Measurements from ENCODE around the gene TADA3. TPM values are rescaled to one million over a fixed set of nuclear protein-coding genes. Genes with fewer than 3 reads are reported as not detected.

TADA3 gene
- total RNA-seq, 1 donor from 2014 or later, result 69.6 TPM

- no peaks in the 10 kb centered on the region for H3K9me3 Mint-ChIP-seq (ENCODE audit: low read depth)
- no peak for TF ChIP-seq CTCF (IDR thresholded peaks at IDR 0.05)
- no peak overlapping the region for H3K27ac Mint-ChIP-seq (ENCODE audit: unreplicated experiment)
- no peaks in the 10 kb centered on the region for H3K27me3 Mint-ChIP-seq (ENCODE audit: low read depth)
- peaks cover 29% of the 10 kb centered on the region for H3K4me1 Mint-ChIP-seq (ENCODE audit: low read depth)
- peaks cover 33% of the 10 kb centered on the region for H3K36me3 Mint-ChIP-seq (ENCODE audit: low read depth)
- no peak for DNase-seq (ENCODE audit: low spot score)
- H3K4me3 Mint-ChIP-seq (ENCODE audit: unreplicated experiment), result no peak overlapping the region
These were observed 46.8 kb downstream of the TADA3 start for GRCh38 chr3:9745521-9745920.

DNA sequence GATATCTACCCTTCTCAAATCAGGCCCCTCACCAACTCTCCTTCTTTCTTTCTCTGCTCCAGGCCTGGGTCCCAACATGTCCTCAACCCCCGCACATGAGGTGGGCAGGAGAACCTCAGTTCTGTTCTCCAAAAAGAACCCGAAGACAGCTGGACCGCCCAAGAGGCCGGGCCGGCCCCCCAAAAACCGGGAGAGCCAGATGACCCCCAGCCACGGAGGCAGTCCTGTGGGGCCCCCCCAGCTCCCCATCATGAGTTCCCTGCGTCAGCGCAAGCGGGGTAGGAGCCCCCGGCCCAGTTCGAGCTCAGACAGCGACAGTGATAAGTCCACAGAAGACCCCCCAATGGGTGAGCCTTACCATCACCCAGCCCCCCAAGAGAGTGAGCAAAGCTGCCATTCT, 48.1 kb downstream of the TADA3 start:
- DNase-seq (ENCODE audit: low spot score), result no peak
- Mint-ChIP-seq H3K4me1 (ENCODE audit: low read depth) (peaks cover 19% of the 10 kb centered on the region), H3K9me3 (ENCODE audit: low read depth) (no peaks in the 10 kb centered on the region), H3K27ac (ENCODE audit: unreplicated experiment) (no peak overlapping the region), H3K36me3 (ENCODE audit: low read depth) (peaks cover 43% of the 10 kb centered on the region), H3K4me3 (ENCODE audit: unreplicated experiment) (no peak overlapping the region), H3K27me3 (ENCODE audit: low read depth) (no peaks in the 10 kb centered on the region)
- TF ChIP-seq CTCF (IDR thresholded peaks at IDR 0.05), result no peak

DNA sequence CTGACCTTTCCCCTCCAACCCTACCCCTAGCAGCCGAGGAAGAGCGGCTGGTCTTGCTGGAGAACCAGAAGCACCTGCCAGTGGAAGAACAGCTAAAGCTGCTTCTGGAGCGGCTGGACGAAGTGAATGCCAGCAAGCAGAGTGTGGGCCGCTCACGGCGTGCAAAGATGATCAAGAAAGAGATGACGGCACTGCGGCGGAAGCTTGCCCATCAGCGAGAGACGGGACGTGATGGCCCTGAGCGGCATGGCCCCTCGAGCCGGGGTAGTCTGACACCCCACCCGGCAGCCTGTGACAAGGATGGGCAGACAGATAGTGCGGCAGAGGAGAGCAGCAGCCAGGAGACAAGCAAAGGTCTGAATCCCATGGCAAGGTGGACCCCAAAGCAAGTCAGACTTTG, 48.7 kb downstream of the TADA3 start:
- no peak for TF ChIP-seq CTCF (IDR thresholded peaks at IDR 0.05)
- H3K4me3 Mint-ChIP-seq (ENCODE audit: unreplicated experiment), result no peak overlapping the region

GRCh38 chr3:9742560-9742959, 49.7 kb downstream of the TADA3 start:
- H3K4me3 Mint-ChIP-seq (ENCODE audit: unreplicated experiment), result no peak overlapping the region

More for the DNA sequence above, 48.7 kb downstream of the TADA3 start:
- H3K36me3 Mint-ChIP-seq (ENCODE audit: low read depth), result peaks cover 45% of the 10 kb centered on the region
- no peaks in the 10 kb centered on the region for H3K27me3 Mint-ChIP-seq (ENCODE audit: low read depth)
- peaks cover 13% of the 10 kb centered on the region for H3K4me1 Mint-ChIP-seq (ENCODE audit: low read depth)
- H3K9me3 Mint-ChIP-seq (ENCODE audit: low read depth), result no peaks in the 10 kb centered on the region
- no peak overlapping the region for H3K27ac Mint-ChIP-seq (ENCODE audit: unreplicated experiment)
- DNase-seq (ENCODE audit: low spot score), result no peak

GRCh38 chr3:9739181-9739580, 53.1 kb downstream of the TADA3 start:
- Mint-ChIP-seq H3K27me3 (ENCODE audit: low read depth) (no peaks in the 10 kb centered on the region), H3K4me1 (ENCODE audit: low read depth) (no peaks in the 10 kb centered on the region), H3K36me3 (ENCODE audit: low read depth) (peaks cover 42% of the 10 kb centered on the region), H3K4me3 (ENCODE audit: unreplicated experiment) (no peak overlapping the region), H3K27ac (ENCODE audit: unreplicated experiment) (no peak overlapping the region), H3K9me3 (ENCODE audit: low read depth) (no peaks in the 10 kb centered on the region)
- no peak for TF ChIP-seq CTCF (IDR thresholded peaks at IDR 0.05)
- DNase-seq (ENCODE audit: low spot score), result no peak

More at GRCh38 chr3:9742560-9742959, 49.7 kb downstream of the TADA3 start:
- no peak for DNase-seq (ENCODE audit: low spot score)
- H3K9me3 Mint-ChIP-seq (ENCODE audit: low read depth), result no peaks in the 10 kb centered on the region
- H3K27ac Mint-ChIP-seq (ENCODE audit: unreplicated experiment), result no peak overlapping the region
- peaks cover 45% of the 10 kb centered on the region for H3K36me3 Mint-ChIP-seq (ENCODE audit: low read depth)
- peaks cover 12% of the 10 kb centered on the region for H3K4me1 Mint-ChIP-seq (ENCODE audit: low read depth)
- H3K27me3 Mint-ChIP-seq (ENCODE audit: low read depth), result no peaks in the 10 kb centered on the region
- TF ChIP-seq CTCF (IDR thresholded peaks at IDR 0.05), result no peak
